H1 (cell line): ENCODE results near the gene GAK.

ENCODE experiments used
- ATF2 ChIP-seq: IDR thresholded peaks from 2 replicates; pipeline ENCODE4 v1.6.1; 2012; ENCODE audit warnings: low read length, inconsistent platforms
- ATF3 ChIP-seq: IDR thresholded peaks from 2 replicates; pipeline ENCODE4 v1.6.1; 2011; ENCODE audit warnings: low read depth, mild to moderate bottlenecking, low read length; ENCODE audit not compliant: insufficient read depth
- BRCA1 ChIP-seq: IDR thresholded peaks from 2 replicates; pipeline ENCODE4 v1.6.1; 2012; ENCODE audit warnings: low read depth, low read length, improper control_type of control experiment
- CTCF ChIP-seq, 3 experiments: IDR thresholded peaks; 1 replicate in 2 of 3; 2 replicates in 1 of 3; pipeline versions ENCODE4 v1.5.1 to v1.6.1; 2011; ENCODE audit warnings: low read length in 3 of 3, mild to moderate bottlenecking in 3 of 3, inconsistent platforms in 2 of 3, low read depth in 1 of 3, moderate library complexity in 1 of 3; ENCODE audit not compliant: insufficient read depth in 1 of 3; ENCODE audit errors: control extremely low read depth in 1 of 3
- EZH2 ChIP-seq: fragments of 200-600 bp; sonication (generic); IDR thresholded peaks from 2 replicates; pipeline ENCODE4 v1.7.1; 2012; ENCODE audit warnings: low read depth, mild to moderate bottlenecking, moderate library complexity, low read length, inconsistent platforms; ENCODE audit not compliant: severe bottlenecking
- MAX ChIP-seq: IDR thresholded peaks from 2 replicates; pipeline ENCODE4 v1.6.1; 2012; ENCODE audit warnings: inconsistent platforms
- POU5F1 ChIP-seq: IDR thresholded peaks from 2 replicates; pipeline ENCODE4 v1.6.1; 2011; ENCODE audit warnings: low read depth, mild to moderate bottlenecking, low read length, moderate library complexity
- RNF2 ChIP-seq: fragments of 200-900, 300-1000 bp; sonication (generic); IDR thresholded peaks from 2 replicates; pipeline ENCODE4 v1.7.1; 2016; ENCODE audit warnings: borderline replicate concordance, low read depth, mild to moderate bottlenecking, antibody characterized with exemption, low read length; ENCODE audit not compliant: poor library complexity, severe bottlenecking; ENCODE audit errors: missing control alignments
- TAF1 ChIP-seq: IDR thresholded peaks from 2 replicates; pipeline ENCODE4 v1.6.1; 2011; ENCODE audit warnings: mild to moderate bottlenecking, low read depth, low read length
- USF2 ChIP-seq: IDR thresholded peaks from 2 replicates; pipeline ENCODE4 v1.6.1; 2011; ENCODE audit warnings: low read length, improper control_type of control experiment

- TF ChIP-seq CTCF (IDR thresholded peaks at IDR 0.05; ENCODE audit: control extremely low read depth in 1 of 3, insufficient read depth in 1 of 3, low read depth in 1 of 3, low read length in 3 of 3) (no peak), EZH2 (no peak), ATF2 (no peak), RNF2 (no peak), USF2 (no peak), ATF3 (no peak), MAX (no peak), POU5F1 (no peak), BRCA1 (no peak), TAF1 (no peak)
These were observed 18.3 kb upstream of the GAK start for GRCh38 chr4:950136-951020.
